Neural cell (in vitro differentiated cells): ENCODE data around the gene WIPF2. TPM values are rescaled to one million over a fixed set of nuclear protein-coding genes. Genes with fewer than 3 reads are reported as not detected.

Experiments
- H2AFZ ChIP-seq: fragments of 200-600, 300-800 bp; sonication (generic), shearing (Covaris generic); 2 replicates; pipeline ENCODE4 v1.6.0; 2014; ENCODE audit warnings: low read depth, mild to moderate bottlenecking, antibody characterized with exemption, low read length, moderate library complexity
- H3F3A ChIP-seq: fragments of 200-600 bp; shearing (Covaris generic); 2 replicates; pipeline ENCODE4 v1.6.1; 2016; ENCODE audit warnings: mild to moderate bottlenecking, moderate library complexity, mixed read lengths, antibody characterized with exemption, low read length; ENCODE audit not compliant: insufficient read depth, poor library complexity, severe bottlenecking
- H3K27ac ChIP-seq: fragments of 200-600, 300-800 bp; sonication (generic), shearing (Covaris generic); 2 replicates; pipeline ENCODE4 v1.5.1; 2014; ENCODE audit warnings: mild to moderate bottlenecking, low read length, moderate library complexity
- H3K27me3 ChIP-seq: fragments of 300-800, 200-600 bp; sonication (generic), shearing (Covaris generic); 2 replicates; pipeline ENCODE4 v1.6.0; 2014; ENCODE audit warnings: mild to moderate bottlenecking, low read depth, low read length, moderate library complexity; ENCODE audit not compliant: insufficient read depth
- H3K36me3 ChIP-seq: fragments of 300-800, 200-600 bp; sonication (generic), shearing (Covaris generic); 2 replicates; pipeline ENCODE4 v1.5.1; 2014; ENCODE audit warnings: mild to moderate bottlenecking, antibody characterized with exemption, low read length, moderate library complexity; ENCODE audit not compliant: insufficient read depth
- H3K4me2 ChIP-seq: fragments of 300-800, 200-600 bp; sonication (generic), shearing (Covaris generic); 2 replicates; pipeline ENCODE4 v1.6.0; 2014; ENCODE audit warnings: mild to moderate bottlenecking, low read length
- H3K4me3 ChIP-seq: fragments of 300-800, 200-600 bp; sonication (generic), shearing (Covaris generic); 2 replicates; pipeline ENCODE4 v1.5.1; 2014; ENCODE audit warnings: mild to moderate bottlenecking, low read length, moderate library complexity
- H3K79me2 ChIP-seq: fragments of 200-600 bp; shearing (Covaris generic); replicated peaks from 2 replicates; pipeline ENCODE4 v1.6.0; 2014; ENCODE audit warnings: mild to moderate bottlenecking, low read length, moderate library complexity; ENCODE audit not compliant: insufficient read depth
- H3K9ac ChIP-seq: fragments of 300-800, 200-600 bp; sonication (generic), shearing (Covaris generic); 2 replicates; pipeline ENCODE4 v1.6.1; 2016; ENCODE audit warnings: mild to moderate bottlenecking, low read length, mixed read lengths
- H3K9me2 ChIP-seq: fragments of 200-600 bp; shearing (Covaris generic); 2 replicates; pipeline ENCODE4 v1.6.1; 2016; ENCODE audit warnings: mild to moderate bottlenecking, low read length, mixed read lengths; ENCODE audit not compliant: insufficient read depth
- H3K9me3 ChIP-seq: fragments of 200-600, 300-800 bp; sonication (generic), shearing (Covaris generic); 2 replicates; pipeline ENCODE4 v1.6.1; 2016; ENCODE audit warnings: mild to moderate bottlenecking, mixed run types, low read length, moderate library complexity, mixed read lengths
- H4K20me1 ChIP-seq: fragments of 200-600 bp; shearing (Covaris generic); 2 replicates; pipeline ENCODE4 v1.6.1; 2016; ENCODE audit warnings: mild to moderate bottlenecking, mixed run types; ENCODE audit not compliant: insufficient read depth
- EP300 ChIP-seq: fragments of 450-650 bp; conservative IDR thresholded peaks from 2 replicates; pipeline ENCODE4 v1.6.1; 2014; ENCODE audit warnings: antibody characterized with exemption, mild to moderate bottlenecking, moderate library complexity; ENCODE audit not compliant: poor library complexity, severe bottlenecking
- EZH2 ChIP-seq: fragments of 200-600, 300-800 bp; shearing (Covaris generic), sonication (generic); IDR thresholded peaks from 2 replicates; pipeline ENCODE4 v1.6.1; 2014; ENCODE audit warnings: antibody characterized with exemption, low read length, borderline replicate concordance, mild to moderate bottlenecking; ENCODE audit not compliant: insufficient read depth, poor library complexity, severe bottlenecking
- MXI1 ChIP-seq: fragments of 450-650 bp; conservative IDR thresholded peaks from 2 replicates; pipeline ENCODE4 v1.6.1; 2014; ENCODE audit warnings: antibody characterized with exemption, mild to moderate bottlenecking; ENCODE audit not compliant: poor library complexity, severe bottlenecking
- POLR2AphosphoS5 ChIP-seq: IDR thresholded peaks from 2 replicates; pipeline ENCODE4 v1.6.1; 2012
- RAD21 ChIP-seq: fragments of 450-650 bp; conservative IDR thresholded peaks from 2 replicates; pipeline ENCODE4 v1.6.1; 2014; ENCODE audit warnings: antibody characterized with exemption, mild to moderate bottlenecking, moderate library complexity
- SMC3 ChIP-seq: fragments of 450-650 bp; conservative IDR thresholded peaks from 2 replicates; pipeline ENCODE4 v1.6.1; 2014; ENCODE audit warnings: antibody characterized with exemption, mild to moderate bottlenecking, moderate library complexity; ENCODE audit not compliant: poor library complexity
- TAF1 ChIP-seq: IDR thresholded peaks from 2 replicates; pipeline ENCODE4 v1.6.1; 2012; ENCODE audit warnings: low read depth
- polyA plus RNA-seq: library from polyadenylated mRNA; depleted of rRNA; stranded (reverse); fragments of >200 nt; gene quantifications from 2 replicates; pipeline ENCODE4 v1.2.3, GENCODE V29; 2014
- TF ChIP-seq, protein P1 (sequence below): fragments of 450-650 bp; IDR thresholded peaks from 2 replicates; pipeline ENCODE4 v1.5.1; 2014; ENCODE audit warnings: antibody characterized with exemption, mild to moderate bottlenecking, moderate library complexity; ENCODE audit not compliant: poor library complexity, severe bottlenecking
- TF ChIP-seq, protein P2 (sequence below): IDR thresholded peaks from 2 replicates; pipeline ENCODE4 v1.6.1; 2012; ENCODE audit warnings: borderline replicate concordance

Gene WIPF2
- polyA plus RNA-seq, 1 donor from 2014 or later = 11.5 TPM

DNA sequence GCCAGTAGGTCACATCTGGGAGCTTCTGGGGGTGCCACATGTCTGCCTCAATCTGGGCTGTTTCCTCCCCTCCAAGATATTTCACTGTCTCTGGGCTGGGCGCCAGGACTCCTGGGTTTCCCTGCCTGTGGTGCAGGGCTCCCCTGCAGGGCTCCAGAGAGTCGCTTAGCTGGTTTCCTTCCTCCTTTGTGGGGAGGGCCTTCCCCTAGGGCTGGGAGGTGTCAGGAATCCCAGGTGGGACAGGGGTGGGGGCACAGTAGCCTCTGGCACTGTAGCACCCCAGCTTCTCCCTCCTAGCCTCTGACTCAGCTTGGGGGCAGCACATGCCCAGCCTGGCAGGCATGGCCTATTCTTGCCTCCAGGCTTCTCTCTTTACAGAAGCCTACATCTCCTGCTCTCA lies 92.5 kb downstream of the WIPF2 start:
- no peak overlapping the region for H3K4me2 ChIP-seq
- no peak overlapping the region for H3K27ac ChIP-seq

DNA sequence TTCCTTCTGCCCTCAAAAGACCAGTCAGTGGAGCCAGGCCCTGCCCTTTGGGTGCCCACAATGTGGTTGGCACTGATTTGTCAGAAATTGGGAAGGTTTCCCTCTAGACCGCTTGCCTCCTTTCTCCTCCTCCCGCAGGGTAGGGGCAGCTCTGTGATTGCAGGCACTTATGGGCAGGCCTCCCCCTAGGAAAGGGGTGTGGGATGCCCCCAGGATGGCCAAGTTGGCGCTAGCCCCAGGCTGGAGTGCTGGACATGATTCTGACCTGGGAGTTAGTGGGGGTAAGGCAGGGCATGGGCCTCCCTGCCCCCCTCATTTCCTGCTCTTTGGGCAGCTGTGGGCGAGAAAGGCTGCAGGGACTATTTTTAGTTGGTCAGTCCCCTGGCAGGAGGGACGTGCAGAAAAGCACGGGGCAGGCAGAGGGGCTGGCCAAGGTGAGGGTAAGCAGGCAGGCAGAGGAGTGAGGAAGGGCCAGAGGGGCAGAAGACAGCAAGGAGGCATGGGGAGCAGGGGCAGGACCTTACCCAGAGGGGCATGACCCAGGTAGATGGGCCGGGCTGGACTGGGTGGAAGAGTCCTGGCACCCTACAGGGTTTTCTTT lies 93.1 kb downstream of the WIPF2 start:
- Histone ChIP-seq H3K4me3 (no peak overlapping the region), H3K27ac (no peak overlapping the region), H3K79me2 (no peaks in the 10 kb centered on the region), H3K9ac (no peak overlapping the region), H3K36me3 (no peaks in the 10 kb centered on the region), H3F3A (no peaks in the 10 kb centered on the region), H3K27me3 (no peaks in the 10 kb centered on the region), H3K9me3 (no peaks in the 10 kb centered on the region), H4K20me1 (no peaks in the 10 kb centered on the region), H2AFZ (no peak overlapping the region), H3K4me2 (no peak overlapping the region), H3K9me2 (no peaks in the 10 kb centered on the region)
- TF ChIP-seq POLR2AphosphoS5 = no peak
- TF ChIP-seq RAD21 = no peak
- TF ChIP-seq, protein P1, sequence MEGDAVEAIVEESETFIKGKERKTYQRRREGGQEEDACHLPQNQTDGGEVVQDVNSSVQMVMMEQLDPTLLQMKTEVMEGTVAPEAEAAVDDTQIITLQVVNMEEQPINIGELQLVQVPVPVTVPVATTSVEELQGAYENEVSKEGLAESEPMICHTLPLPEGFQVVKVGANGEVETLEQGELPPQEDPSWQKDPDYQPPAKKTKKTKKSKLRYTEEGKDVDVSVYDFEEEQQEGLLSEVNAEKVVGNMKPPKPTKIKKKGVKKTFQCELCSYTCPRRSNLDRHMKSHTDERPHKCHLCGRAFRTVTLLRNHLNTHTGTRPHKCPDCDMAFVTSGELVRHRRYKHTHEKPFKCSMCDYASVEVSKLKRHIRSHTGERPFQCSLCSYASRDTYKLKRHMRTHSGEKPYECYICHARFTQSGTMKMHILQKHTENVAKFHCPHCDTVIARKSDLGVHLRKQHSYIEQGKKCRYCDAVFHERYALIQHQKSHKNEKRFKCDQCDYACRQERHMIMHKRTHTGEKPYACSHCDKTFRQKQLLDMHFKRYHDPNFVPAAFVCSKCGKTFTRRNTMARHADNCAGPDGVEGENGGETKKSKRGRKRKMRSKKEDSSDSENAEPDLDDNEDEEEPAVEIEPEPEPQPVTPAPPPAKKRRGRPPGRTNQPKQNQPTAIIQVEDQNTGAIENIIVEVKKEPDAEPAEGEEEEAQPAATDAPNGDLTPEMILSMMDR = no peak
- TF ChIP-seq, protein P2, sequence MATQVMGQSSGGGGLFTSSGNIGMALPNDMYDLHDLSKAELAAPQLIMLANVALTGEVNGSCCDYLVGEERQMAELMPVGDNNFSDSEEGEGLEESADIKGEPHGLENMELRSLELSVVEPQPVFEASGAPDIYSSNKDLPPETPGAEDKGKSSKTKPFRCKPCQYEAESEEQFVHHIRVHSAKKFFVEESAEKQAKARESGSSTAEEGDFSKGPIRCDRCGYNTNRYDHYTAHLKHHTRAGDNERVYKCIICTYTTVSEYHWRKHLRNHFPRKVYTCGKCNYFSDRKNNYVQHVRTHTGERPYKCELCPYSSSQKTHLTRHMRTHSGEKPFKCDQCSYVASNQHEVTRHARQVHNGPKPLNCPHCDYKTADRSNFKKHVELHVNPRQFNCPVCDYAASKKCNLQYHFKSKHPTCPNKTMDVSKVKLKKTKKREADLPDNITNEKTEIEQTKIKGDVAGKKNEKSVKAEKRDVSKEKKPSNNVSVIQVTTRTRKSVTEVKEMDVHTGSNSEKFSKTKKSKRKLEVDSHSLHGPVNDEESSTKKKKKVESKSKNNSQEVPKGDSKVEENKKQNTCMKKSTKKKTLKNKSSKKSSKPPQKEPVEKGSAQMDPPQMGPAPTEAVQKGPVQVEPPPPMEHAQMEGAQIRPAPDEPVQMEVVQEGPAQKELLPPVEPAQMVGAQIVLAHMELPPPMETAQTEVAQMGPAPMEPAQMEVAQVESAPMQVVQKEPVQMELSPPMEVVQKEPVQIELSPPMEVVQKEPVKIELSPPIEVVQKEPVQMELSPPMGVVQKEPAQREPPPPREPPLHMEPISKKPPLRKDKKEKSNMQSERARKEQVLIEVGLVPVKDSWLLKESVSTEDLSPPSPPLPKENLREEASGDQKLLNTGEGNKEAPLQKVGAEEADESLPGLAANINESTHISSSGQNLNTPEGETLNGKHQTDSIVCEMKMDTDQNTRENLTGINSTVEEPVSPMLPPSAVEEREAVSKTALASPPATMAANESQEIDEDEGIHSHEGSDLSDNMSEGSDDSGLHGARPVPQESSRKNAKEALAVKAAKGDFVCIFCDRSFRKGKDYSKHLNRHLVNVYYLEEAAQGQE = no peak
- no peak for TF ChIP-seq TAF1
- no peak for TF ChIP-seq EZH2
- TF ChIP-seq SMC3 = no peak
- TF ChIP-seq MXI1 = no peak
- TF ChIP-seq EP300 = no peak

More for the DNA sequence above, 92.5 kb downstream of the WIPF2 start:
- TF ChIP-seq EZH2 (no peak), RAD21 (no peak), POLR2AphosphoS5 (no peak), TAF1 (no peak), MXI1 (no peak), SMC3 (no peak), EP300 (no peak)
- TF ChIP-seq, protein P1 = no peak
- TF ChIP-seq, protein P2 = no peak
- H3F3A ChIP-seq = no peaks in the 10 kb centered on the region
- H3K9me3 ChIP-seq = no peaks in the 10 kb centered on the region
- no peak overlapping the region for H3K4me3 ChIP-seq
- no peaks in the 10 kb centered on the region for H4K20me1 ChIP-seq
- H3K36me3 ChIP-seq = no peaks in the 10 kb centered on the region
- H3K9me2 ChIP-seq = no peaks in the 10 kb centered on the region
- no peak overlapping the region for H3K9ac ChIP-seq
- H3K79me2 ChIP-seq = no peaks in the 10 kb centered on the region
- H3K27me3 ChIP-seq = no peaks in the 10 kb centered on the region
- H2AFZ ChIP-seq = no peak overlapping the region
